GM04503 (cell line): ENCODE measurements around the gene C9orf153.

ENCODE experiments used
- DNase-seq: peaks from one replicate; pipeline ENCODE4 v3.0.0-alpha.2; 2012; ENCODE audit warnings: low read depth

C9orf153 gene

DNA sequence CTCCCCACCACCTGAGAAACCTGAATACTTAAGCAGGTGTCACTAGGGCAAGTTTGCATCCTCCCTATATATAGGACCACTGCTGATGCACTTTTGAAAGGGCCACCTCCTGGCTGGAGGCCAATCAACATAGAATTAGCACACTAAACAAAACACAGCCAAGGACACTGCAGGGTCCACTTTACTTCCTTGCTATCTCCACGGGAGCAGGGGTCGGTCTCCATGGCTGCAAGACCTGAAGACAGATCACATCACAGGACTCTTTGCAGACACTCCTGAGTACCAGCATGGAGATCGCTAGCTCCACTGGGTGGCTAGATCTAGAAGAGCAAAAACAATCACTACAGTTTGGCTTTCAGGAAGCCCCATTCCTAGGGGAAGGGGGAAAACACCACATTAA lies 72.3 kb downstream of the C9orf153 start:
- no peak for DNase-seq

DNA sequence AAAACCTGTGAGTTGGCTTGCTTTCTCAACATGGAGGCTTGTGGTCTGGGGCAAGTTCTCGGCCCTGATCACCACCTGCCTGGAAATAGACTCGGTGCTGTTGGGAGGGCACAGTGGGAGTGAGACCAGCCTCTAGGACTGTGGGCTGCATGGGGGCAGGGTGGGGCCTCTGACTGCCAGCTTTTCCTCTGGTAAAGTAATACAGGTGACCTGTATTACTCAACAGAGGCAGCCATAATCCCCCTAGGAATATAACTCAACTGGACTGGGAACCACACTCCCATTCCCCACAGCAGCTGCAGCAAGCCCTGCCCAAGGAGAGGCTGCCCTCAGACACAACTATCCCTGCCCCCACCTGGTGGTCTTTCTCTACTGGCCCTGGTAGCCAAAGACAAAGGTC lies 72.8 kb downstream of the C9orf153 start:
- no peak for DNase-seq

GRCh38 chr9:86185872-86186271 lies 73.6 kb downstream of the C9orf153 start:
- DNase-seq, result no peak

- DNase-seq, result no peak
Measured at GRCh38 chr9:86184138-86184524, 75.3 kb downstream of the C9orf153 start.

DNA sequence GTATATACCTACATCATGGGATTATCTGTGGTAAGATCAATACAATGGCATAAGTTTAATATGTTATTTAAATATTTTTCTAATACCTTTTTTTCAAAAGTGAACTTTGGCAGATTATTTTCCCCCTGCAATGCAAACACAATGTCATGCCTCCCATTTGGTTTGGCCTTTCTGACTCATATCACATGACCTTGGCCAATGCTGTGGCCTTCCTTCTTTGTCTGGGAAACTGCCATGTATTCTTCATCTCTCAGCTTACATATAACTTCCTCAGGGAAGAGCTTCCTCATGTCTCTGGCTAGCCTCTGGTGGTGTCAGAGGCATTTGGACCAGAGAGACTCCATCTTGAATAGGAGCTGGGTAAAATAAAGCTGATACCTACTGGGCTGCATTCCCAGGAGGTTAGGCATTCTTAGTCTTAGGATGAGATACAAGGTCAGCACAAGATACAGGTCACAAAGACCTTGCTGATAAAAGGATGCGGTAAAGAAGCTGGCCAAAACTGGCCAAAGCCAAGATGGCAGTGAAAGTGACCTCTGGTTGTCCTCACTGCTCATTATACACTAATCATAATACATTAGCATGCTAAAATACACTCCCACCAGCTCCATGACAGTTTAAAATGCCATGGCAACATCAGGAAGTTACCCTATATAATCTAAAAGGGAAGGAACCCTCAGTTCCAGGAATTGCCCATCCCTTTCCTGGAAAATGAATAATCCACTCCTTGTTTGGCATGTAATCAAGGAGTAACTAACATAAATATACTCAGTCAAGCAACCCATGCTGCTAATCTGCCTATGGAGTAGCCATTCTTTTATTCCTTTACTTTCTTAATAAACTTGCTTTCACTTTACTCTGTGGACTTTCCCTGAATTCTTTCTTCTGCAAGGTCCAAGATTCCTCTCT lies 76.0 kb downstream of the C9orf153 start:
- DNase-seq, result no peak

DNA sequence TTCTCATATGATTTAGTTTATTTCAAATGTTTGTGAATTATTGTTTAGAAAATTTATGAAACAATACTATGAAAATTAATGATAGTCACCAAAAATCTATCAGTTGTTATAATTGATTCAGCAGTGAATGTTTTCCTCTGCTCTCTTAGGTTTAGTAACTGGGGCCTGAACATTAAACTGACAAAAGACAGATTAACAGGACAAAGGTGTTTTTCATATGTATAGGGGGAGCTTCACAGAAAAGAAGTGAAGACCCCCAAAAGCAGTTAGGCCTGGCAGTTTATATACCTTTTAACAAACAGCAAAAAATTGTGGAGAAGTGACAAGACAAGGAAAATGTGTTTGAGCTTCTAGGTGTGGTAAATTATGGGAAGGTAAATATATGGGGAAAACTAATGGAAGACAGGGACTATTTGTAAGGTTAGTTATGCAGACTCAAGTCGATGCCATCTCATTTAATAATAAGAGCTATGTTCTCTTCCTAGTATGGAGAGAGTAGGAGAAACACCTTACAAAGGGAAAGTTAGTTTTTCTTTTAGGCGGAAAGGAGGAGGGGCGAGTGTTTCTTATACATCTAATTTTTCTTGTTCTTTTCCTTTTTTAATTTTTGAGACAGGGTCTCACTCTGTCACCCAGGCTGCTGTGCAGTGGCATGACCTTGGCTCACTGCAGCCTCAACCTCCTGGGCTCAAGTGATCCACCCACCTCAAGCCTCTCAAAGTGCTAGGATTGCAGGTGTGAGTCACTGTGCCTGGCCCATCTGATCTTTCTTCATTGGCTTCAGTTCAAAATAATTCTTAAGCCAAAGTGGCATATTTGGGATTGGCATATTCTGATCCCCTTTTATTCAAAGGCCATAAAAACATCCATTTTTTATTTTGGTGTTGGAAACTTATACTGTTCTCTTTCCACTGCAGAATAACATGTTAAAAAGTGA lies 77.8 kb downstream of the C9orf153 start:
- DNase-seq, result no peak

- DNase-seq, result no peak
Measured at GRCh38 chr9:86178503-86178902, 81.0 kb downstream of the C9orf153 start.

- no peak for DNase-seq
Measured at GRCh38 chr9:86177995-86178394, 81.5 kb downstream of the C9orf153 start.

DNA sequence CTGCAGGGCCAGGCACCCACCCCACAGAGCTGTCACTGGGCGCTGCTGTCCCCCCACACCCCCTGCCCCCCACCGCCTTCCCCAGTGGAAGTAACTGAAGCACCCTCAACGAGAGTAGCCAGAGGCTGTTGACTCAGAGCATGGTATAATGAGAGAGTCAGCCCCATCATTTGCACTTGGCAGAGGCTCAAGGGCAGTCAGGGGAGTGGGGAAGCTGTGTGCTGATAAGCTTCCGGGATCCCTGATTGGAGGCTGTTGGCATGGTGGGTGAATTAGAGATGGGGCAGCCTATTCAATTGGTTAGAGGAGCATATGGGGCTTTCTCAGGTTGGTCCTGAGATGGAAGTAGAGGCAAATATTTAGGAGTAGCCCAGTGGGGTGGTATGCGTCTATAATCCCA lies 83.0 kb downstream of the C9orf153 start:
- DNase-seq, result no peak

DNA sequence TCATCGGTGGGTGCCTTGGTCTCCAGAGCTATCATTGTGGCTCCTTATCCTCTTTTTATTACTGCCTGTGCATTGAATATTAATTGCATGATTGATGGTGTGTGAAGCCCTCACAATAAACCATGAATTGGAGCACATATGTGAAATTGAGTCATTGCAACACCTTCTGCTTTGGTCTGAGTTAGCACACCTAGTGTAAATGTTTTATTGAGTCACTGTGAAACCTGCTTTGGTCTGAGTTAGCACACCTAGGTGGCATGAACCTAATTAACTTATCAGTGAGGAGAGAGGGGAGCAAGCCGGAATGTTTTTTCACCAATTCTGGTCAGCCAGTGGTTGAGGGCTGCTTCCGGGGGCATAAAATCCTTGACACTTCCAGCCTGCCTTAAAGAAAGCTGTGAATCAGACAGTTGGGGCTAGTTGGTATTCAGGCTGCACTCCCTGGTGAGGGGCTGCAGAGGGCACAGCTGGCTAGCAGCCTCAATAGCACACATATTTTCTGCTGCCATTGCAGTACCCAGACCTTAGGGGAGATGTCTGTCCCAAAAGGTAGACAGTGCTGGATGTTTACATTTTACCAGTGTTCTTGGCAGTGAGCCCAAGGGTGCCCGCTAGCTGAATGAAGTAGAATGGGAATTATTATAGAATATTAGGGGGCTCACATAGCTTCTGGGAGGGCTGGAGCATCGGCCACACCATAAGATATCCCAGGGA lies 83.6 kb downstream of the C9orf153 start:
- DNase-seq, result no peak

DNA sequence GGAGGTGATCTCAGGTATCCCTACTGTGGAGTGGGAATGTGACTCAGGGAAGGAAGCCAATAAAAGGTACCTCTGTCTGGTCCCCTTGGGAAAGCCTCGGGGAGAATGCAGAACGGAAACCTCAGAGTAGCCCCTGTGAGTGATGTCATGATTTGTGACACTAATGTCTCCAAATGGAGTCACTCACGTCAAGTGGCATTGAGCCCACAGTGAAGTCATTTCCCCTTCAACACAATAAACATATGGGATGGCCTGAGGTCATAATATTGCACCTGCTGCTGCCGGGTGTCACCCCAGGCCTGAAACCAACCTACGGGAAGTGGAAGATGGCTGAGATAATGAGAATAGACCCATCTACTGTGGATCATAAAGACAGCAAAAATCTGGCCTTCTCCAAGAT lies 84.2 kb downstream of the C9orf153 start:
- DNase-seq, result no peak
